Measurements from ENCODE around the gene RNU7-1. TPM values are rescaled to one million over a fixed set of nuclear protein-coding genes. Genes with fewer than 3 reads are reported as not detected.

The RNU7-1 gene
- total RNA-seq, 4 donors from 2014 or later: not detected

GRCh38 chr12:6981152-6982052 lies 37.8 kb downstream of the RNU7-1 start:
- TF ChIP-seq, protein P1, sequence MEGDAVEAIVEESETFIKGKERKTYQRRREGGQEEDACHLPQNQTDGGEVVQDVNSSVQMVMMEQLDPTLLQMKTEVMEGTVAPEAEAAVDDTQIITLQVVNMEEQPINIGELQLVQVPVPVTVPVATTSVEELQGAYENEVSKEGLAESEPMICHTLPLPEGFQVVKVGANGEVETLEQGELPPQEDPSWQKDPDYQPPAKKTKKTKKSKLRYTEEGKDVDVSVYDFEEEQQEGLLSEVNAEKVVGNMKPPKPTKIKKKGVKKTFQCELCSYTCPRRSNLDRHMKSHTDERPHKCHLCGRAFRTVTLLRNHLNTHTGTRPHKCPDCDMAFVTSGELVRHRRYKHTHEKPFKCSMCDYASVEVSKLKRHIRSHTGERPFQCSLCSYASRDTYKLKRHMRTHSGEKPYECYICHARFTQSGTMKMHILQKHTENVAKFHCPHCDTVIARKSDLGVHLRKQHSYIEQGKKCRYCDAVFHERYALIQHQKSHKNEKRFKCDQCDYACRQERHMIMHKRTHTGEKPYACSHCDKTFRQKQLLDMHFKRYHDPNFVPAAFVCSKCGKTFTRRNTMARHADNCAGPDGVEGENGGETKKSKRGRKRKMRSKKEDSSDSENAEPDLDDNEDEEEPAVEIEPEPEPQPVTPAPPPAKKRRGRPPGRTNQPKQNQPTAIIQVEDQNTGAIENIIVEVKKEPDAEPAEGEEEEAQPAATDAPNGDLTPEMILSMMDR (IDR thresholded peaks at IDR 0.05; ENCODE audit: low read depth): no peak

- TF ChIP-seq, protein P1 (IDR thresholded peaks at IDR 0.05; ENCODE audit: low read depth): no peak
Measured at GRCh38 chr12:6982532-6982931, 38.9 kb downstream of the RNU7-1 start.

DNA sequence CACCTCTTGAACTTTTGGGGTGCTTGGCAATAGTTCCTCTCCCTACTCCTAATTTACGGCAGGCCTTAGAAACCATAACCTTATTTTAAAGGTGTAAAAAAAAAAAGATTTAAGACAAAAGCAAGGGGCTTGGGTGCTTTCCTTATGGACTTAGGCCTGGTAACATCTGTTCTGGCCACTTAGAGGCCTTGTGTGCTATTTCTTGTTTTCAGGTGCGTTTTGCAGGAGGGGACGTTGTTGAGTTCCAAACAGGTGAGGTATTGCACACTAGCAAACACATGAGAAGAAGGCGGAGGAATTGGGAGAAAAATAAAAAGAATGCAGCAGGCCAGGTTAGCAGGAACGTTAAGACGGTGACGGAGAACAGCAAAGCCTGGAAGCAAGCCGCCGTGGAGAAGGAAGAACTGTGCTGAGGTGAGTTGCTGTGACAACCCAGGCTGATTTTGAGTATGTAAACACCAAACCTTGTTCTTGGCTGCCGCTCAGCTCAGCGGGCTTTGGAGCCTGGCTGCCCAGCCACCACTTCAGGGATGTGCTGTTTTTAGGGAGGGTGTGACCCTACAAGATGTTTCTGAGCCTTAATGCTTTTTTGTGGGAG lies 44.4 kb downstream of the RNU7-1 start:
- TF ChIP-seq, protein P1 (IDR thresholded peaks at IDR 0.05; ENCODE audit: low read depth): no peak

Small RNAs within 50 kb of the gene (small RNA-seq; reads per million reads assigned to genes)
- gene MIR141 (not detected), gene MIR200C (0.49 reads per million), gene RNU7-1 (not detected), gene SCARNA12 (0.36 reads per million)

Other genes with a start within 250 kb of the RNU7-1 start
- not detected for gene PIANP, start 243.0 kb upstream of the RNU7-1 start, total RNA-seq
- gene COPS7A, start 219.8 kb upstream of the RNU7-1 start, total RNA-seq: 10 to 100 TPM; 39.0 to 55.6 (median 45.4) TPM
- 100 to 1,000 TPM in 2 of 4 donors, 10 to 100 TPM in 2; 79.4 to 170 (median 108) TPM for gene MLF2, start 190.7 kb upstream of the RNU7-1 start, total RNA-seq
- 100 to 1,000 TPM in 1 of 4 donors, 10 to 100 TPM in 3; 60.3 to 118 (median 92.0) TPM for gene PTMS, start 177.5 kb upstream of the RNU7-1 start, total RNA-seq
- 1 to 10 TPM in 1 of 4 donors, under 1 TPM in 1, not detected in 2; 0.44 to 1.4 TPM for gene LAG3, start 171.3 kb upstream of the RNU7-1 start, total RNA-seq
- gene CD4, start 154.3 kb upstream of the RNU7-1 start, total RNA-seq: 10 to 100 TPM; 16.4 to 65.4 (median 29.6) TPM
- gene GPR162, start 122.0 kb upstream of the RNU7-1 start, total RNA-seq: 1 to 10 TPM in 3 of 4 donors, under 1 TPM in 1; 0.66 to 3.1 (median 2.1) TPM
- 10 to 100 TPM in 1 of 4 donors, 1 to 10 TPM in 3; 5.6 to 11.3 (median 6.8) TPM for gene P3H3, start 115.4 kb upstream of the RNU7-1 start, total RNA-seq
- gene GNB3, start 102.9 kb upstream of the RNU7-1 start, total RNA-seq: under 1 TPM in 2 of 4 donors, not detected in 2; 0.38 to 0.88 TPM
- 1 to 10 TPM in 2 of 4 donors, under 1 TPM in 1, not detected in 1; 0.38 to 2.6 (median 1.9) TPM for gene CDCA3, start 92.5 kb upstream of the RNU7-1 start, total RNA-seq
- 10 to 100 TPM; 22.3 to 46.7 (median 34.4) TPM for gene USP5, start 91.7 kb upstream of the RNU7-1 start, total RNA-seq
- 100 to 1,000 TPM; 207 to 328 (median 256) TPM for gene TPI1, start 76.3 kb upstream of the RNU7-1 start, total RNA-seq
- gene SPSB2, start 70.5 kb upstream of the RNU7-1 start, total RNA-seq: 1 to 10 TPM; 4.1 to 6.4 (median 5.7) TPM
- gene LRRC23, start 39.0 kb upstream of the RNU7-1 start, total RNA-seq: 1 to 10 TPM; 3.9 to 7.9 (median 6.2) TPM
- gene ENO2, start 29.2 kb upstream of the RNU7-1 start, total RNA-seq: 1 to 10 TPM; 3.4 to 6.2 (median 5.6) TPM
- 100 to 1,000 TPM in 1 of 4 donors, 10 to 100 TPM in 3; 41.3 to 136 (median 71.6) TPM for gene ATN1, start 15.9 kb upstream of the RNU7-1 start, total RNA-seq
- gene C12orf57, start 206 bp downstream of the RNU7-1 start, total RNA-seq: 100 to 1,000 TPM; 233 to 359 (median 280) TPM
- 10 to 100 TPM in 3 of 4 donors, 1 to 10 TPM in 1; 9.6 to 78.0 (median 29.7) TPM for gene PTPN6, start 7.5 kb downstream of the RNU7-1 start, total RNA-seq
- gene PHB2, start 26.8 kb downstream of the RNU7-1 start, total RNA-seq: 100 to 1,000 TPM; 129 to 165 (median 147) TPM
- gene EMG1, start 27.1 kb downstream of the RNU7-1 start, total RNA-seq: 10 to 100 TPM; 19.2 to 30.2 (median 26.8) TPM
- gene LPCAT3, start 74.7 kb downstream of the RNU7-1 start, total RNA-seq: 10 to 100 TPM; 21.8 to 55.9 (median 27.1) TPM
- 100 to 1,000 TPM; 328 to 926 (median 676) TPM for gene C1S, start 116.9 kb downstream of the RNU7-1 start, total RNA-seq
- 100 to 1,000 TPM; 265 to 697 (median 433) TPM for gene C1R, start 148.6 kb downstream of the RNU7-1 start, total RNA-seq
- 100 to 1,000 TPM in 2 of 4 donors, 10 to 100 TPM in 2; 66.2 to 114 (median 95.8) TPM for gene C1RL, start 165.4 kb downstream of the RNU7-1 start, total RNA-seq
- 1 to 10 TPM in 1 of 4 donors, not detected in 3; 2.2 TPM for gene RBP5, start 185.1 kb downstream of the RNU7-1 start, total RNA-seq
- gene CLSTN3, start 186.6 kb downstream of the RNU7-1 start, total RNA-seq: 10 to 100 TPM; 16.1 to 45.6 (median 28.4) TPM
- 10 to 100 TPM; 62.6 to 94.6 (median 70.5) TPM for gene PEX5, start 245.9 kb downstream of the RNU7-1 start, total RNA-seq